ENCODE data around the gene PRKCA. TPM values are rescaled to one million over a fixed set of nuclear protein-coding genes. Genes with fewer than 3 reads are reported as not detected.

Gene PRKCA
- polyA plus RNA-seq, 1 donor = 24.4 TPM

DNA sequence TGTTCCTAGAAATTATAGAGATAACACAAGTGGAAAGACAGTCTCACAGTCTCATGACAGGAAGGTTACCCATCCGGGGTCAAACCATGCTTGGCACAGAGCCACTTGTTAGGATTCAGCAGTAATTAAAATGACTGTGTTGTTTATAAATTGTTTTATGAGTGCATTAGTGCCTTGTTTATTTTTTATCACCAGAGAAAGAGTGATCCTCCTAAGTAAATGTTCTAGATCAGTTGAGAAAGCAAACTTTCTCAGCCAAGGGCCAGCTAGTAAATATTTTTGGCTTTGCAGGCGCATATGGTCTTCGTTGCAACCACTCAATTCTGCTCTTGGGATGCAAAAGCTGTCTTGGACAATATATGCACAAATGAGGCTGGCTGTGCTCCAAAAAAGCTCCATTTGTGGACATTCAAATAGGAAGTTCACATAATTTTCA lies 278.6 kb downstream of the PRKCA start:
- Histone ChIP-seq H3K27ac (ENCODE audit: low read length) (no peak overlapping the region), H3K36me3 (ENCODE audit: control insufficient read depth, insufficient read depth, low read length) (peaks cover 6% of the 10 kb centered on the region), H3K27me3 (ENCODE audit: control insufficient read depth, insufficient read depth, low read length) (no peaks in the 10 kb centered on the region), H3K9me3 (ENCODE audit: control insufficient read depth, low read depth, low read length) (no peaks in the 10 kb centered on the region), H3K4me3 (ENCODE audit: low read length) (no peak overlapping the region), H3K4me1 (ENCODE audit: control insufficient read depth, insufficient read depth, low read length) (peaks cover 10% of the 10 kb centered on the region)
- DNase-seq = peak; percentile 31
- WGBS (ENCODE audit: insufficient coverage, low lambda C conversion rate) = no CpG with 5 or more reads among the region's 3 CpGs

DNA sequence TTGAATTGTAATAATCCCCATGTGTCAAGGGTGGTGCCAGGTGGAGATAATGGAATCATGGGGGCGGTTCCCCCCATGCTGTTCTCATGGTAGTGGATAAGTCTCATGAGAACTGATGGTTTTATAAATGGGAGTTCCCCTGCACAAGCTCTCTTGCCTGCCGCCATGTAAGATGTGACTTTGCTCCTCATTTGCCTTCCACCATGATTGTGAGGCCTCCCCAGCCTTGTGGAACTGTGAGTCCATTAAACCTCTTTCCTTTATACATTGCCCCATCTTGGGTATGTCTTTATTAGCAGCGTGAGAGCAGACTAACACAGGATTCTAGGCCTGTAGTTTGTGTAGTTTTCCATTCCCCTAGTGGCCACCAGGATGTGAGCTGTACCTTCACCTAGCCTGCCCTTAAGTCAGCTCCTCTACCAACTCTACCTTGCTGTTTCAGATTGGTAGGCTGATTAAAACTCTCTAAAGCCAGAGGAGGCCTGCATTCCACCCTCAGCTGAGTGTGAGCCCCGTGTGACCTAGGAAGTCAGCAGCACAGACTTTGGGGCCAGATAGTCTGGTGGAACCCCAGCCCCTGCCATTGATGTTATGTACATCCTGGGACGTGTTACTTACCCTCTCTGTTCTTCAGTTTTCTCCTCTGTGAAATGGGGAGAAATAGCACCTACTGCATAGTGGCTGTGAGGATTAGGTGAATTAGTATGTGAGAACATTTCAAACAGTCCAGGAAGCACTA lies 280.1 kb downstream of the PRKCA start:
- no peak overlapping the region for H3K4me3 ChIP-seq (ENCODE audit: low read length)
- H3K4me1 ChIP-seq (ENCODE audit: control insufficient read depth, insufficient read depth, low read length) = peaks cover 10% of the 10 kb centered on the region
- no peak overlapping the region for H3K27ac ChIP-seq (ENCODE audit: low read length)
- no peak for DNase-seq
- H3K36me3 ChIP-seq (ENCODE audit: control insufficient read depth, insufficient read depth, low read length) = peaks cover 6% of the 10 kb centered on the region
- no CpG with 5 or more reads among the region's 5 CpGs for WGBS (ENCODE audit: insufficient coverage, low lambda C conversion rate)
- H3K9me3 ChIP-seq (ENCODE audit: control insufficient read depth, low read depth, low read length) = no peaks in the 10 kb centered on the region
- H3K27me3 ChIP-seq (ENCODE audit: control insufficient read depth, insufficient read depth, low read length) = no peaks in the 10 kb centered on the region

DNA sequence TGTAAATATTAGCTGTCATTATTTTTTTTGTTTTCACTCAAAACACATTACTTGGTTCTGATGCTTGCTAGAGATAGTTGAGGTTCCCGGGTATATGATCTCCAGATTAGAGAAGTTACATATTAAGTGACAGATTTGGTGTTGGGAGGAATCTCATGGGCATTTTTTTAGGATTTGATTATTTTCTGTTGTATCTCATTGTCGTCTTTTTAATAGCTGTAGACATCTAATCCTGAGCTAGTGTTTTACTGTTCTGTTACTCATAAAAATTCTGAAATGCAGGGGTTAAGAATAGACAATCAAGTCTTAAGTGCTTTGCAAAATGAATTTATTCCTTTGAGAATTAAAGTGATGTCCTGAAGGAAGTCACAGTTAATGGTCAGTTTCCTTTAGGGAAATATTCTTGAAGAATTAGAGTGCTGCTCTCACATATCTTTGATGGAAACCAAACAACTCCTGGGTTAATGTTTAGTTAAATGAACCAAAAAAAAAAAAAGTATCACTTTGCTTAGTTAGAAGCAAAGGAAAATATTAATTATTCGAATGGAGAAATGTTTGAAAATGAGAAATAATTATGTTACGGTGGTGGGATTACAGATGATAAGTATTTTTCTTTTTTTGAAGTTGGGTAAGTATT lies 280.8 kb downstream of the PRKCA start:
- peaks cover 10% of the 10 kb centered on the region for H3K4me1 ChIP-seq (ENCODE audit: control insufficient read depth, insufficient read depth, low read length)
- no peak overlapping the region for H3K4me3 ChIP-seq (ENCODE audit: low read length)

DNA sequence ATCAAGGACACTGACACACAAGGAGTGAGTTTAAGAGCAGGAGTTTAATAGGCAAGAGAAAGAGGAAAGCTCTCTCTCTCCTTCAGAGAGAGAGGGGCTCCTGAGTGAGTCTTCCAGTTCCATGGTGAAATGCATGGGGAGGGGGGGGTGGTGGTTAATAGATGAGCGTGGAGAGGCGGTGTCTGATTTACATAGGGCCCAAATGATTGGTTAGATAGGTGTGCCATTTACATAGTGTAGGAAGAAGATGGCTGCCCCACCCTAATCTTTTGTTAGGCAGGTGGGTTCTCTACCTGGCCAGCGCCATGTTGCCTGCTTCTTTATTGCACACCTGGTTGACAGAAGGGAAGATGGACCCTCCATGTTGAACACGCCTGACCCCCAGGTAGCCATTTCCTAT lies 282.5 kb downstream of the PRKCA start:
- no CpG with 5 or more reads among the region's 4 CpGs for WGBS (ENCODE audit: insufficient coverage, low lambda C conversion rate)

More for the DNA sequence above, 280.8 kb downstream of the PRKCA start:
- Histone ChIP-seq H3K36me3 (ENCODE audit: control insufficient read depth, insufficient read depth, low read length) (peaks cover 3% of the 10 kb centered on the region), H3K27ac (ENCODE audit: low read length) (no peak overlapping the region), H3K9me3 (ENCODE audit: control insufficient read depth, low read depth, low read length) (no peaks in the 10 kb centered on the region), H3K27me3 (ENCODE audit: control insufficient read depth, insufficient read depth, low read length) (no peaks in the 10 kb centered on the region)
- no peak for DNase-seq
- 22% methylated on average over 2 of the region's 4 CpGs for WGBS (ENCODE audit: insufficient coverage, low lambda C conversion rate)

DNA sequence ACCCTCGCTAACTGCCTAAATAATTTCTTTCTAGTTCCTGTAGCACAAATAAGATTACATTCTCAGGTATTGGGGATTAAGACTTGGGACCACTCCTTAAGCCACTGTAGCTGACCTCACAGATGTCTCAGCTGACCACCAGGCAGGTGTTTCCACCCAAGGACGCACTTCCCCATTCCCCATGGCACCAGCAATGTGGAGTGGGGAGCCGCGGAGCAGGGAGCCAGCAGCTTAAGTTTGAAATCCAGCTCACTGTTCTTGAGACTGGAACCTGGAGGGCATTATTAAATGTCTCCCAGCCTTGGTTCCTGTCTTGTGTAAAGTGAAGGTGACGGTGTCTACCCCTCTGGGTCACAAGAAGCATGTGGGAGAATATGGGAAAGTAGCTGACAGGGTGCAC lies 283.1 kb downstream of the PRKCA start:
- DNase-seq = no peak
- Histone ChIP-seq H3K36me3 (ENCODE audit: control insufficient read depth, insufficient read depth, low read length) (no peaks in the 10 kb centered on the region), H3K4me1 (ENCODE audit: control insufficient read depth, insufficient read depth, low read length) (peaks cover 10% of the 10 kb centered on the region), H3K9me3 (ENCODE audit: control insufficient read depth, low read depth, low read length) (no peaks in the 10 kb centered on the region), H3K4me3 (ENCODE audit: low read length) (no peak overlapping the region), H3K27me3 (ENCODE audit: control insufficient read depth, insufficient read depth, low read length) (no peaks in the 10 kb centered on the region), H3K27ac (ENCODE audit: low read length) (no peak overlapping the region)
- WGBS (ENCODE audit: insufficient coverage, low lambda C conversion rate) = 100% methylated on average over 1 of the region's 5 CpGs

More for the DNA sequence above, 282.5 kb downstream of the PRKCA start:
- Histone ChIP-seq H3K27me3 (ENCODE audit: control insufficient read depth, insufficient read depth, low read length) (no peaks in the 10 kb centered on the region), H3K4me1 (ENCODE audit: control insufficient read depth, insufficient read depth, low read length) (peaks cover 10% of the 10 kb centered on the region), H3K4me3 (ENCODE audit: low read length) (no peak overlapping the region), H3K36me3 (ENCODE audit: control insufficient read depth, insufficient read depth, low read length) (no peaks in the 10 kb centered on the region), H3K9me3 (ENCODE audit: control insufficient read depth, low read depth, low read length) (no peaks in the 10 kb centered on the region), H3K27ac (ENCODE audit: low read length) (no peak overlapping the region)
- DNase-seq = no peak

DNA sequence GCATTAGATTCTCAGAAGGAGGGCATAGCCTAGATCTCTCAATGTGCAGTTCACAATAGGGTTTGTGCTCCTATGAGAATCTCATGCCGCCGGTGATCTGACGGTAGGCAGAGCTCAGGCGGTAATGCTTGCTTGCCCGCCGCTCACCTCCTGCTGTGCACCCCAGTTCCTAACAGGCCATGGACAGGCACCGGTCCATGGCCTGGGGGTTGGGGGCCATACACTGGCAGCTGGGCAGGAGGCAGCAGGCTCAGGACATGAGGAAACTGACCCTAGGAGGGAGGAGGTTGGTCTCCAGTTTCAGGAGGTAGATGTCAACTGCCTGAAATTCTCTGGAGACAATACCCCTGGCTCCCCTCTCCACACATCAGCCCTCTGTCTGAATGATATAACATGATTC lies 287.5 kb downstream of the PRKCA start:
- Histone ChIP-seq H3K9me3 (ENCODE audit: control insufficient read depth, low read depth, low read length) (no peaks in the 10 kb centered on the region), H3K4me1 (ENCODE audit: control insufficient read depth, insufficient read depth, low read length) (no peaks in the 10 kb centered on the region), H3K36me3 (ENCODE audit: control insufficient read depth, insufficient read depth, low read length) (no peaks in the 10 kb centered on the region), H3K27me3 (ENCODE audit: control insufficient read depth, insufficient read depth, low read length) (no peaks in the 10 kb centered on the region), H3K27ac (ENCODE audit: low read length) (no peak overlapping the region), H3K4me3 (ENCODE audit: low read length) (no peak overlapping the region)
- DNase-seq = no peak
- no CpG with 5 or more reads among the region's 7 CpGs for WGBS (ENCODE audit: insufficient coverage, low lambda C conversion rate)

DNA sequence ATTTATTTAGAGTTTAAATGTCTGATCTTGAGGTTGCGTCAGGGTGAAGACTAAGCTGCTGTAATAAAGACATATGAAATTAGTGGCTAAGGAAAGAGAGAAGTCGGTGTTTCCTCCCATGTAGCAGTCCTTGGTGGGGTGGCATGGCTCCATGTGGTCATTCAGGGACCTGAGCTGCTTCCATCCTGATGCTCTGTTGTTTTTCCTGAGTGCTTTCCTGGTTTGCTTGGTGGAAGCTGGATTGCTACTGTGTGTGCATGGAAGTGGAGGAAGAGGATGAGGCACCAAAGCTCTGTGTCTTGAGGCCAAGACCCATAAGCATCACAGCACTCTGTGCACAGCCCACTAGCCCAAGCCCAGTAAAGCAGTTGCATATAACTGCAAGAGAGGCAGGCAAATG lies 290.7 kb downstream of the PRKCA start:
- WGBS (ENCODE audit: insufficient coverage, low lambda C conversion rate) = no CpG with 5 or more reads among the region's 2 CpGs
- Histone ChIP-seq H3K36me3 (ENCODE audit: control insufficient read depth, insufficient read depth, low read length) (no peaks in the 10 kb centered on the region), H3K9me3 (ENCODE audit: control insufficient read depth, low read depth, low read length) (peaks cover 2% of the 10 kb centered on the region), H3K4me1 (ENCODE audit: control insufficient read depth, insufficient read depth, low read length) (no peaks in the 10 kb centered on the region), H3K27me3 (ENCODE audit: control insufficient read depth, insufficient read depth, low read length) (no peaks in the 10 kb centered on the region), H3K4me3 (ENCODE audit: low read length) (no peak overlapping the region), H3K27ac (ENCODE audit: low read length) (no peak overlapping the region)
- DNase-seq = no peak

DNA sequence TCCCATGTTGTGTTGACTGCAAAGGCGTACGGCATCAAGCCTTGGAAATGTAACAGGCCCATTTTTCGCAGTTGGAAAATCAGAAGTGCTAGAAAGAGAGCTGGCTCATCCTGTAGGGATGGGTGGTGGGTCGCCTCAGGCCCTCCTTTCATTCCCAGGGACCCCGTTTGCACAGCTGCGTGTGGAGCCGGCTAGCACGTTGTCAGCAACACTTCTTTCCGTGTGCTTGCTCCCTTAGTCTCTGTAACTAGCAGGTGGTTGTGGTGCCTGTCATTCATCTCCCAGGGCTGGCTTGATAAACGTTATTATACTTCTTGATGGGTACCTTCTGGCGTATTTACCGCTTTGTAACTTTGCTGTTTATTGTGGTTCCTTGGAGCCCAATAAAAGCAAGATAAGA lies 293.5 kb downstream of the PRKCA start:
- no peak overlapping the region for H3K4me3 ChIP-seq (ENCODE audit: low read length)
- peaks cover 2% of the 10 kb centered on the region for H3K9me3 ChIP-seq (ENCODE audit: control insufficient read depth, low read depth, low read length)
- no peak for DNase-seq
- no peaks in the 10 kb centered on the region for H3K27me3 ChIP-seq (ENCODE audit: control insufficient read depth, insufficient read depth, low read length)
- no peaks in the 10 kb centered on the region for H3K4me1 ChIP-seq (ENCODE audit: control insufficient read depth, insufficient read depth, low read length)
- 100% methylated on average over 1 of the region's 12 CpGs for WGBS (ENCODE audit: insufficient coverage, low lambda C conversion rate)
- no peak overlapping the region for H3K27ac ChIP-seq (ENCODE audit: low read length)
- H3K36me3 ChIP-seq (ENCODE audit: control insufficient read depth, insufficient read depth, low read length) = no peaks in the 10 kb centered on the region

DNA sequence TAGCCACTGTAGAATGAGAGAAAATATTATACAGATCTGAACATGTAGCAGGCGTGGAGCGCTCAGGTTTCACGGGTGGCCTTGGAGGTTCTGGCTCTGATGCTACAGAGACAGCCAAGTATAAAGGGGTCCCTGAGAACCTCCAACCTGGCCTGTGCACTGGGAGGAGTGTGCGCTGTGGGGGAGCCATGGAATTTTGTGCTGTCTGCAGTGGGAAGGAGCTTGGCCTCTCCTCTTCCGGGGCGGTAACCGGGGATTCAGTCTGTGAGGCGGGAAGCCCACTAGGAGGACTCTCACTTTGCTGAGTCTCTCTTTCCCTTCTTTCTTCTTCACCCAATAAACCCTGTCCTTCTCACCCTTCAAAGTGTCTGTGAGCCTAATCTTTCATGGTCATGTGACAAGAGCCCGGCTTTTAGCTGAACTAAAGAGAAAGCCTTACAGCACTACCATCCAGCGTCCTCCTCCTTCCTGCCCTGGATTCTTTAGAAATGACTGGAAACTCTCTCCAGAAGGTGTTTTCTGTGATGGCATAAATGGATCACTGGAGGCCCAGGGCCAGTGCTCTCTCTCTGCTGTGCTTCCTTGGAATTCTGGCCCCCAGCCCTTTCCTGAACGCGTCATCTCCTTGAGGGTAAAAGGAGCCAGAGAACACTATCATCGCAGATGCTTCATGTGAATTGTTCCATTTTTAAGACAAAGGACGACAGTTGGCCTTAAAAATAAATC lies 300.4 kb downstream of the PRKCA start:
- Histone ChIP-seq H3K4me3 (ENCODE audit: low read length) (no peak overlapping the region), H3K27me3 (ENCODE audit: control insufficient read depth, insufficient read depth, low read length) (no peaks in the 10 kb centered on the region), H3K4me1 (ENCODE audit: control insufficient read depth, insufficient read depth, low read length) (peaks cover 2% of the 10 kb centered on the region), H3K36me3 (ENCODE audit: control insufficient read depth, insufficient read depth, low read length) (no peaks in the 10 kb centered on the region), H3K27ac (ENCODE audit: low read length) (no peak overlapping the region), H3K9me3 (ENCODE audit: control insufficient read depth, low read depth, low read length) (no peaks in the 10 kb centered on the region)
- no peak for DNase-seq
- WGBS (ENCODE audit: insufficient coverage, low lambda C conversion rate) = 100% methylated on average over 1 of the region's 14 CpGs

DNA sequence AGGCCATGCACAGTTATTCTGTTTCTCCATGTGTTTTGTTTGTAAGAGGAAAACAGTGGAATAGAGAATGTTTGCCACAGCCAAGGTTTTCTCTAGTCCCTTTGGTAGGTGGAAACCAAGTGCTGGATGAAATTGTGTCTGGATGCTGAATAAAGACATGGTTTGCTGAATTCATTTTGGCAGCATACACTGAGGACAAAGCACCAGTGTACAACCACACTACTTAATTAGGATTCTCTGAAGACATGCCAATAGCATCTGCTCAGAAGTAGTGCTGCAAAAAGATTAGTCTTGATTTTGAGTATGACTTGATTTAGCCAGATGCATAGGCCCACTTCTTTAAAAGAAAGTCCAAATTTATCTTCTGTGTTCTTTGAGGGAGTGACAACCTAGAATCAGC lies 302.0 kb downstream of the PRKCA start:
- no peak overlapping the region for H3K27ac ChIP-seq (ENCODE audit: low read length)
- peaks cover 2% of the 10 kb centered on the region for H3K4me1 ChIP-seq (ENCODE audit: control insufficient read depth, insufficient read depth, low read length)
- DNase-seq = no peak
- no peaks in the 10 kb centered on the region for H3K27me3 ChIP-seq (ENCODE audit: control insufficient read depth, insufficient read depth, low read length)
- no peak overlapping the region for H3K4me3 ChIP-seq (ENCODE audit: low read length)
- no peaks in the 10 kb centered on the region for H3K9me3 ChIP-seq (ENCODE audit: control insufficient read depth, low read depth, low read length)
- no peaks in the 10 kb centered on the region for H3K36me3 ChIP-seq (ENCODE audit: control insufficient read depth, insufficient read depth, low read length)

All from large intestine (tissue), 3 donors.